Caco-2 (cell line): Measurements from ENCODE around the gene COP1. TPM values are rescaled to one million over a fixed set of nuclear protein-coding genes. Genes with fewer than 3 reads are reported as not detected.
"Not testable (repeated sequence)": the region's sequence is repeated elsewhere in the genome, so short reads cannot be mapped to it uniquely, and the experiment has no call there.

ENCODE experiments used
- BruUV-seq: library from RNA; stranded (reverse); fragments of 400-500 nt; replicated peaks from 2 replicates; lab custom pipeline; 2021; lab: Mats Ljungman, UMichigan
- CTCF ChIA-PET: fragments of 300-600 bp; sonication (Branson Sonifier 250); formaldehyde crosslinking; loops from one replicate; lab custom pipeline; 2022; ENCODE audit warnings: antibody characterized with exemption; lab: Charles Lee
- POLR2A ChIA-PET: fragments of 300-600 bp; sonication (Branson Sonifier 250); formaldehyde crosslinking; loops from one replicate; lab custom pipeline; 2022; ENCODE audit warnings: antibody characterized with exemption; lab: Charles Lee
- DNase-seq, 2 experiments: peaks; one replicate each; pipeline versions ENCODE4 v3.0.0 to v3.0.0-alpha.2; 2020 to 2022
- H3K27me3 ChIP-seq: replicated peaks from 2 replicates; pipeline ENCODE4 v1.6.0; 2011; ENCODE audit warnings: low read length; ENCODE audit not compliant: control insufficient read depth, insufficient read depth
- H3K36me3 ChIP-seq: 2 replicates; pipeline ENCODE4 v1.5.1; 2011; ENCODE audit warnings: low read length; ENCODE audit not compliant: control insufficient read depth, insufficient read depth
- H3K4me1 ChIP-seq: fragments of 250-450 bp; sonication (Bioruptor Pico); 2 replicates; pipeline ENCODE4 v1.5.1; 2020; ENCODE audit warnings: mild to moderate bottlenecking
- H3K4me3 ChIP-seq: 2 replicates; pipeline ENCODE4 v1.5.1; 2011; ENCODE audit warnings: low read depth, mild to moderate bottlenecking, control low read depth, low read length
- H3K9me3 ChIP-seq: fragments of 250-450 bp; sonication (Bioruptor Pico); 2 replicates; pipeline ENCODE4 v1.5.1; 2020; ENCODE audit warnings: mild to moderate bottlenecking, moderate library complexity
- H3K27ac Mint-ChIP-seq: one replicate; pipeline ENCODE4 v1.8.0; 2022; ENCODE audit warnings: mixed read lengths; ENCODE audit not compliant: unreplicated experiment
- H3K27me3 Mint-ChIP-seq: one replicate; pipeline ENCODE4 v1.8.0; 2022; ENCODE audit warnings: mixed read lengths; ENCODE audit not compliant: insufficient read depth, unreplicated experiment
- H3K36me3 Mint-ChIP-seq: one replicate; pipeline ENCODE4 v1.8.0; 2022; ENCODE audit warnings: mild to moderate bottlenecking, mixed read lengths; ENCODE audit not compliant: insufficient read depth, unreplicated experiment
- H3K4me1 Mint-ChIP-seq: one replicate; pipeline ENCODE4 v1.8.0; 2022; ENCODE audit warnings: low read depth, mixed read lengths; ENCODE audit not compliant: unreplicated experiment
- H3K4me3 Mint-ChIP-seq: one replicate; pipeline ENCODE4 v1.8.0; 2022; ENCODE audit warnings: mild to moderate bottlenecking, moderate library complexity, mixed read lengths; ENCODE audit not compliant: unreplicated experiment
- H3K9me3 Mint-ChIP-seq: one replicate; pipeline ENCODE4 v1.8.0; 2022; ENCODE audit warnings: mixed read lengths; ENCODE audit not compliant: unreplicated experiment
- CTCF ChIP-seq, 2 experiments: fragments of 200-600 bp in 1 of 2; IDR thresholded peaks; 1 replicate in 1 of 2; 2 replicates in 1 of 2; pipeline versions ENCODE4 v1.5.1 to v1.8.0; 2011 to 2022; ENCODE audit warnings: antibody characterized with exemption in 1 of 2, control low read depth in 1 of 2, inconsistent platforms in 1 of 2, low read depth in 1 of 2, low read length in 1 of 2, mild to moderate bottlenecking in 1 of 2, moderate library complexity in 1 of 2; ENCODE audit not compliant: insufficient read depth in 1 of 2, severe bottlenecking in 1 of 2, unreplicated experiment in 1 of 2
- intact Hi-C: fragments of 100-400 bp; cut with micrococcal nuclease; formaldehyde crosslinking; loops from one replicate; pipeline ENCODE4 v1.10.0; 2022; ENCODE audit not compliant: unreplicated experiment
- total RNA-seq: library from RNA; stranded (reverse); gene quantifications from 2 replicates; pipeline ENCODE4 v1.2.3, GENCODE V29; 2022

COP1 gene
- total RNA-seq, 1 experiment from 2014 or later = 46.9 TPM

- Mint-ChIP-seq H3K4me1 (peaks cover 14% of the 10 kb centered on the region), H3K4me3 (peak overlapping the region; percentile 14), H3K27me3 (no peaks in the 10 kb centered on the region), H3K9me3 (peaks cover 29% of the 10 kb centered on the region), H3K36me3 (peaks cover 55% of the 10 kb centered on the region), H3K27ac (peak overlapping the region; percentile 9)
- peaks cover 17% of the 10 kb centered on the region for H3K9me3 ChIP-seq
- no peak for TF ChIP-seq CTCF (IDR thresholded peaks at IDR 0.05; ENCODE audit: insufficient read depth in 1 of 2, low read depth in 1 of 2, low read length in 1 of 2, severe bottlenecking in 1 of 2, unreplicated experiment in 1 of 2)
- H3K4me3 ChIP-seq = no peak overlapping the region
- BruUV-seq = no TSS peak
- CTCF ChIA-PET = no interaction called here
- POLR2A ChIA-PET = no interaction called here
- peaks cover 27% of the 10 kb centered on the region for H3K4me1 ChIP-seq
- no peaks in the 10 kb centered on the region for H3K27me3 ChIP-seq
- peak in 1 of 2 experiments; percentile 53 for DNase-seq
- intact Hi-C loops = loop anchor here (2.0 kb wide), 1 partner anchor 74 kb away; no protein-coding TSS in a partner anchor
- peaks cover 7% of the 10 kb centered on the region for H3K36me3 ChIP-seq
Observed at GRCh38 chr1:175984813-175985212, 222.3 kb downstream of the COP1 start.

- no peak overlapping the region for H3K4me3 Mint-ChIP-seq
- TF ChIP-seq CTCF (IDR thresholded peaks at IDR 0.05; ENCODE audit: insufficient read depth in 1 of 2, low read depth in 1 of 2, low read length in 1 of 2, severe bottlenecking in 1 of 2, unreplicated experiment in 1 of 2) = no peak
- peaks cover 29% of the 10 kb centered on the region for H3K9me3 Mint-ChIP-seq
- H3K4me1 Mint-ChIP-seq = peaks cover 14% of the 10 kb centered on the region
- POLR2A ChIA-PET = no interaction called here
- no peak overlapping the region for H3K4me3 ChIP-seq
- BruUV-seq = no TSS peak
- H3K36me3 Mint-ChIP-seq = peaks cover 53% of the 10 kb centered on the region
- peaks cover 17% of the 10 kb centered on the region for H3K9me3 ChIP-seq
- H3K4me1 ChIP-seq = peaks cover 27% of the 10 kb centered on the region
- no peaks in the 10 kb centered on the region for H3K27me3 Mint-ChIP-seq
- H3K27me3 ChIP-seq = no peaks in the 10 kb centered on the region
- DNase-seq = no peak
- peaks cover 7% of the 10 kb centered on the region for H3K36me3 ChIP-seq
- CTCF ChIA-PET = no interaction called here
- intact Hi-C loops = loop anchor here (2.0 kb wide), 1 partner anchor 75 kb away; no protein-coding TSS in a partner anchor
- peak overlapping the region; percentile 9 for H3K27ac Mint-ChIP-seq
Observed at GRCh38 chr1:175984057-175984812, 222.9 kb downstream of the COP1 start.

- H3K27me3 Mint-ChIP-seq, H3K36me3 ChIP-seq, CTCF ChIA-PET, DNase-seq, H3K27ac Mint-ChIP-seq, H3K27me3 ChIP-seq, BruUV-seq, H3K4me3 Mint-ChIP-seq, H3K4me3 ChIP-seq, intact Hi-C loops, POLR2A ChIA-PET: not testable (repeated sequence)
- Mint-ChIP-seq H3K36me3 (peaks cover 50% of the 10 kb centered on the region), H3K9me3 (peaks cover 29% of the 10 kb centered on the region), H3K4me1 (peaks cover 19% of the 10 kb centered on the region)
- peaks cover 17% of the 10 kb centered on the region for H3K9me3 ChIP-seq
- H3K4me1 ChIP-seq = peaks cover 27% of the 10 kb centered on the region
Observed at GRCh38 chr1:175983363-175983762, 223.7 kb downstream of the COP1 start.
